HEK293 (cell line): ENCODE measurements around the gene SERPINA1.

Experiments used
- CTCF ChIA-PET: fragments of 350-600 bp; formaldehyde crosslinking; extraction: SDS; loops from one replicate; lab custom pipeline; 2021; ENCODE audit warnings: antibody characterized with exemption; lab: Yijun Ruan, JAX
- POLR2A ChIA-PET: fragments of 300-600 bp; formaldehyde crosslinking; extraction: SDS; loops from one replicate; lab custom pipeline; 2020; ENCODE audit warnings: antibody characterized with exemption, inconsistent platforms; lab: Yijun Ruan, JAX
- H3K27ac ChIP-seq: fragments of 200-500 bp; sonication (Bioruptor generic); 2 replicates; pipeline ENCODE4 v1.5.1; 2014; ENCODE audit warnings: low read depth, low read length, control low read depth, inconsistent platforms; ENCODE audit errors: extremely low read depth
- H3K36me3 ChIP-seq, 2 experiments: fragments of 200-500 bp in 1 of 2; sonication (Bioruptor generic) in 1 of 2; 1 replicate in 1 of 2; 2 replicates in 1 of 2; pipeline ENCODE4 v1.5.1; 2014 to 2017; ENCODE audit warnings: inconsistent platforms in 2 of 2, low read length in 2 of 2; ENCODE audit not compliant: control insufficient read depth in 2 of 2, insufficient read depth in 1 of 2
- H3K4me1 ChIP-seq: fragments of 200-500 bp; sonication (Bioruptor generic); 2 replicates; pipeline ENCODE4 v1.5.1; 2014; ENCODE audit warnings: mild to moderate bottlenecking, low read length, inconsistent platforms; ENCODE audit not compliant: control insufficient read depth, insufficient read depth
- H3K4me3 ChIP-seq: 2 replicates; pipeline ENCODE4 v1.5.1; 2011; ENCODE audit warnings: low read depth, mild to moderate bottlenecking, control low read depth, low read length, moderate library complexity
- H3K9me3 ChIP-seq: fragments of 200-500 bp; sonication (Bioruptor generic); 2 replicates; pipeline ENCODE4 v1.5.1; 2014; ENCODE audit warnings: low read depth, low read length, inconsistent platforms; ENCODE audit not compliant: control insufficient read depth, insufficient read depth
- ATF2 ChIP-seq: fragments of 450-650 bp; formaldehyde crosslinking; IDR thresholded peaks from 2 replicates; pipeline ENCODE4 v1.5.1; 2016; ENCODE audit warnings: missing biosample characterization, missing genetic modification characterization, low read depth
- BCL11B ChIP-seq: fragments of 450-650 bp; formaldehyde crosslinking; IDR thresholded peaks from 2 replicates; pipeline ENCODE4 v1.5.1; 2016; ENCODE audit warnings: low read depth, missing biosample characterization, missing genetic modification characterization
- KLF7 ChIP-seq: fragments of 450-650 bp; formaldehyde crosslinking; IDR thresholded peaks from 2 replicates; pipeline ENCODE4 v1.5.1; 2016; ENCODE audit warnings: missing biosample characterization, missing genetic modification characterization, borderline replicate concordance
- PBX3 ChIP-seq: sonication (generic); formaldehyde crosslinking; IDR thresholded peaks from 2 replicates; pipeline ENCODE4 v1.8.1; 2022; ENCODE audit warnings: mild to moderate bottlenecking, moderate library complexity, missing genetic modification reagents
- WT1 ChIP-seq: fragments of 450-650 bp; formaldehyde crosslinking; IDR thresholded peaks from 2 replicates; pipeline ENCODE4 v1.5.1; 2016; ENCODE audit warnings: missing biosample characterization, missing genetic modification characterization
- ZBTB48 ChIP-seq: fragments of 450-650 bp; formaldehyde crosslinking; IDR thresholded peaks from 2 replicates; pipeline ENCODE4 v1.5.1; 2016; ENCODE audit warnings: missing biosample characterization, missing genetic modification characterization
- ZBTB6 ChIP-seq: fragments of 450-650 bp; formaldehyde crosslinking; IDR thresholded peaks from 2 replicates; pipeline ENCODE4 v1.5.1; 2017; ENCODE audit warnings: missing biosample characterization, missing genetic modification characterization
- ZIC2 ChIP-seq: fragments of 450-650 bp; formaldehyde crosslinking; IDR thresholded peaks from 2 replicates; pipeline ENCODE4 v1.5.1; 2016; ENCODE audit warnings: missing biosample characterization, missing genetic modification characterization
- ZNF148 ChIP-seq: fragments of 450-650 bp; formaldehyde crosslinking; IDR thresholded peaks from 2 replicates; pipeline ENCODE4 v1.5.0; 2017; ENCODE audit warnings: missing biosample characterization, missing genetic modification characterization, borderline replicate concordance
- ZNF202 ChIP-seq: fragments of 450-650 bp; formaldehyde crosslinking; IDR thresholded peaks from 2 replicates; pipeline ENCODE4 v1.5.1; 2016; ENCODE audit warnings: missing biosample characterization, missing genetic modification characterization, borderline replicate concordance
- ZNF24 ChIP-seq: fragments of 450-650 bp; formaldehyde crosslinking; IDR thresholded peaks from 2 replicates; pipeline ENCODE4 v1.5.1; 2016; ENCODE audit warnings: missing biosample characterization, missing genetic modification characterization
- ZNF311 ChIP-seq: fragments of 450-650 bp; formaldehyde crosslinking; IDR thresholded peaks from 2 replicates; pipeline ENCODE4 v1.5.1; 2017; ENCODE audit warnings: missing biosample characterization, missing genetic modification characterization, borderline replicate concordance
- ZNF335 ChIP-seq: fragments of 450-650 bp; formaldehyde crosslinking; conservative IDR thresholded peaks from 2 replicates; pipeline ENCODE4 v1.5.1; 2016; ENCODE audit warnings: missing biosample characterization, missing genetic modification characterization
- ZNF354C ChIP-seq: fragments of 450-650 bp; formaldehyde crosslinking; IDR thresholded peaks from 2 replicates; pipeline ENCODE4 v1.5.1; 2016; ENCODE audit warnings: missing biosample characterization, missing genetic modification characterization, low read depth, borderline replicate concordance
- ZNF416 ChIP-seq: fragments of 450-650 bp; formaldehyde crosslinking; IDR thresholded peaks from 2 replicates; pipeline ENCODE4 v1.5.1; 2016; ENCODE audit warnings: missing biosample characterization, missing genetic modification characterization
- ZNF561 ChIP-seq: fragments of 450-650 bp; IDR thresholded peaks from 2 replicates; pipeline ENCODE4 v1.5.1; 2018; ENCODE audit warnings: missing biosample characterization, missing genetic modification characterization, borderline replicate concordance
- ZNF580 ChIP-seq: fragments of 450-650 bp; formaldehyde crosslinking; IDR thresholded peaks from 2 replicates; pipeline ENCODE4 v1.5.1; 2016; ENCODE audit warnings: missing biosample characterization, missing genetic modification characterization
- ZNF623 ChIP-seq: fragments of 450-650 bp; formaldehyde crosslinking; IDR thresholded peaks from 2 replicates; pipeline ENCODE4 v1.5.1; 2016; ENCODE audit warnings: missing biosample characterization, missing genetic modification characterization
- ZNF626 ChIP-seq: fragments of 450-650 bp; sonication (Bioruptor Pico); formaldehyde crosslinking; IDR thresholded peaks from 2 replicates; pipeline ENCODE4 v1.5.1; 2018; ENCODE audit warnings: missing biosample characterization, missing genetic modification characterization, inconsistent platforms
- ZNF843 ChIP-seq: fragments of 450-650 bp; formaldehyde crosslinking; IDR thresholded peaks from 2 replicates; pipeline ENCODE4 v1.5.1; 2016; ENCODE audit warnings: missing biosample characterization, missing genetic modification characterization

SERPINA1 gene

GRCh38 chr14:94405486-94405885 lies 17.1 kb upstream of the SERPINA1 start:
- CTCF ChIA-PET, result no interaction called here
- Histone ChIP-seq H3K9me3 (no peaks in the 10 kb centered on the region), H3K4me1 (no peaks in the 10 kb centered on the region), H3K36me3 (no peaks in the 10 kb centered on the region), H3K27ac (no peak overlapping the region), H3K4me3 (no peak overlapping the region)
- POLR2A ChIA-PET, result no interaction called here
- no peak for TF ChIP-seq ZNF148 (tag by site-specific recombination)
- TF ChIP-seq BCL11B (tag by site-specific recombination), result no peak
- no peak for TF ChIP-seq ZNF24 (tag by site-specific recombination)
- no peak for TF ChIP-seq WT1 (tag by site-specific recombination)
- TF ChIP-seq ZIC2 (tag by site-specific recombination), result no peak
- TF ChIP-seq ZNF311 (tag by site-specific recombination), result no peak
- no peak for TF ChIP-seq ZBTB48
- no peak for TF ChIP-seq PBX3 (CRISPR knock-in tag)
- no peak for TF ChIP-seq ZBTB6 (tag by site-specific recombination)
- no peak for TF ChIP-seq ZNF335 (tag by site-specific recombination)
- no peak for TF ChIP-seq ZNF626 (tag by site-specific recombination)
- no peak for TF ChIP-seq ATF2
- TF ChIP-seq ZNF561 (tag by site-specific recombination), result no peak
- no peak for TF ChIP-seq ZNF580 (tag by site-specific recombination)
- no peak for TF ChIP-seq KLF7 (tag by site-specific recombination)

- Histone ChIP-seq H3K9me3 (no peaks in the 10 kb centered on the region), H3K4me3 (no peak overlapping the region)
- POLR2A ChIA-PET, result no interaction called here
Measured at GRCh38 chr14:94404561-94404960, 16.2 kb upstream of the SERPINA1 start.

More at GRCh38 chr14:94404561-94404960, 16.2 kb upstream of the SERPINA1 start:
- Histone ChIP-seq H3K36me3 (no peaks in the 10 kb centered on the region), H3K4me1 (no peaks in the 10 kb centered on the region), H3K27ac (no peak overlapping the region)
- TF ChIP-seq ZNF202 (tag by site-specific recombination), result no peak
- no peak for TF ChIP-seq ZNF354C
- no peak for TF ChIP-seq ZNF843
- TF ChIP-seq ZNF335 (tag by site-specific recombination), result no peak
- 0 out of 2 replicates have a peak, but pooled peaks have one; percentile 17 for TF ChIP-seq ZNF623 (tag by site-specific recombination)
- TF ChIP-seq ZNF416 (tag by site-specific recombination), result no peak
- CTCF ChIA-PET, result no interaction called here
